Measurements from ENCODE around the gene ANXA8. TPM values are rescaled to one million over a fixed set of nuclear protein-coding genes. Genes with fewer than 3 reads are reported as not detected.

Gene ANXA8
- total RNA-seq, 1 experiment from 2014 or later, result not detected

DNA sequence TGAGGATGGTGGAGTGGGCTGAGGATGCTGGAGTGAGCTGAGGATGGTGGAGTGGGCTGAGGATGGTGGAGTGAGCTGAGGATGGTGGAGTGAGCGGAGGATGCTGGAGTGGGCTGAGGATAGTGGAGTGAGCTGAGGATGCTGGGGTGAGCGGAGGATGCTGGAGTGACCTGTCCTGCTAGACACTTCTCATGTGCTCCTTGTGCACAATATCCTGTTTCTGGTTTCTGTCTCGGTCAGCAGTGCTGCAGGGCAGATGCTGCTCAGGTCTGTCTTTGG, 29.2 kb downstream of the ANXA8 start:
- TF ChIP-seq, protein P1, sequence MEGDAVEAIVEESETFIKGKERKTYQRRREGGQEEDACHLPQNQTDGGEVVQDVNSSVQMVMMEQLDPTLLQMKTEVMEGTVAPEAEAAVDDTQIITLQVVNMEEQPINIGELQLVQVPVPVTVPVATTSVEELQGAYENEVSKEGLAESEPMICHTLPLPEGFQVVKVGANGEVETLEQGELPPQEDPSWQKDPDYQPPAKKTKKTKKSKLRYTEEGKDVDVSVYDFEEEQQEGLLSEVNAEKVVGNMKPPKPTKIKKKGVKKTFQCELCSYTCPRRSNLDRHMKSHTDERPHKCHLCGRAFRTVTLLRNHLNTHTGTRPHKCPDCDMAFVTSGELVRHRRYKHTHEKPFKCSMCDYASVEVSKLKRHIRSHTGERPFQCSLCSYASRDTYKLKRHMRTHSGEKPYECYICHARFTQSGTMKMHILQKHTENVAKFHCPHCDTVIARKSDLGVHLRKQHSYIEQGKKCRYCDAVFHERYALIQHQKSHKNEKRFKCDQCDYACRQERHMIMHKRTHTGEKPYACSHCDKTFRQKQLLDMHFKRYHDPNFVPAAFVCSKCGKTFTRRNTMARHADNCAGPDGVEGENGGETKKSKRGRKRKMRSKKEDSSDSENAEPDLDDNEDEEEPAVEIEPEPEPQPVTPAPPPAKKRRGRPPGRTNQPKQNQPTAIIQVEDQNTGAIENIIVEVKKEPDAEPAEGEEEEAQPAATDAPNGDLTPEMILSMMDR (conservative IDR thresholded peaks at IDR 0.05; ENCODE audit: low read depth, low read length), result no peak
- TF ChIP-seq EZH2 (IDR thresholded peaks at IDR 0.05; ENCODE audit: borderline replicate concordance, low read depth, low read length, poor library complexity, severe bottlenecking), result no peak
- H3K27me3 ChIP-seq (replicated peaks; ENCODE audit: insufficient read depth, low read depth, low read length, poor library complexity), result no peaks in the 10 kb centered on the region
- POLR2A ChIA-PET (ENCODE audit: low non-redundant PET), result no interaction called here
- CTCF ChIA-PET, result no interaction called here
- H3K4me1 ChIP-seq (ENCODE audit: insufficient read depth, low read length, poor library complexity, severe bottlenecking), result no peaks in the 10 kb centered on the region
- no peak for DNase-seq (ENCODE audit: low spot score)
- intact Hi-C loops (cut with micrococcal nuclease; ENCODE audit: unreplicated experiment), result no loop called here
- no peaks in the 10 kb centered on the region for H3K36me3 ChIP-seq (ENCODE audit: insufficient read depth, low read length, poor library complexity, severe bottlenecking)
- BruUV-seq (replicated peaks), result no TSS peak
- H3K4me3 ChIP-seq (ENCODE audit: low read depth, low read length, poor library complexity, severe bottlenecking), result no peak overlapping the region
- no peak overlapping the region for H3K27ac ChIP-seq (ENCODE audit: low read depth, low read length, poor library complexity, severe bottlenecking)
- H3K9me3 ChIP-seq (ENCODE audit: low read depth, low read length, poor library complexity, severe bottlenecking), result no peaks in the 10 kb centered on the region

DNA sequence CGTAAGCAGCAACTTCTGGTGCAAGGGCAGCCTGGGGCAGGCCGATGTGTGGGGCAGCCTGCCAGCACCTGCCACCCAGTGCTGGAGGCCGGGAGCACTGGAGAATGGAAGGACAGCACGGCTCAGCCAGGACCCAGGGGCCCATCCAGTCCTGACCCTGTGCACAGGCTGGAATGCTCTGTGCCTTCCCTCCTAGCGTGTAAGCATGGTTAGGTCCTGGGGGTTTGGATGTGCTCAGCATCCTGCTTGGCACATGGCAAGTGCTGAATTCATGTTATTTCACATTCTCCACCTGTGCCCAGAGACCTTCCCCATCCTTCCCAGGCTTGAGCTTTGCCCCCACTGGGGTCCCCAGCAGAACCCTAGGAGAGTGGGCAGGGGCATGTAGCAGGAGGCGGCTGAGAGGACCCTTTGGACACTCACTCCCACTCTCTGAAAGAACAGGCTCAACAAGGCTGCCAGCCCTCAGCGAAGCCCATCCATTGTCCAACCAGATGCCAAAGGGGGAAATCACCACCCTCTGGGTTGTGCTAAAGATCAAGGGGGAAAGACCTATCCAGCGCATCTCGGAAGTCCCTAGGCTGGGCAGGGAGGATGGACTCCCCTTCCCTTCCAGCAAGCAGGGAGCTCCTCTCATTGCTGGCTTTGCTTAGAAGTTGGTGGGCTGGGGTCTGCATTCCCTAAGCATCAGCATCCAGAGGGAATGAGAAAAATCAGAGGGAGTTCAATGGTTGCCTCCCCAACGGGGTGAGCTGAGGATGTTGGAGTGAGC, 29.7 kb downstream of the ANXA8 start:
- no TSS peak for BruUV-seq (replicated peaks)
- no peaks in the 10 kb centered on the region for H3K4me1 ChIP-seq (ENCODE audit: insufficient read depth, low read length, poor library complexity, severe bottlenecking)
- no peak for DNase-seq (ENCODE audit: low spot score)
- TF ChIP-seq EZH2 (IDR thresholded peaks at IDR 0.05; ENCODE audit: borderline replicate concordance, low read depth, low read length, poor library complexity, severe bottlenecking), result no peak
- TF ChIP-seq, protein P1 (conservative IDR thresholded peaks at IDR 0.05; ENCODE audit: low read depth, low read length), result no peak
- H3K9me3 ChIP-seq (ENCODE audit: low read depth, low read length, poor library complexity, severe bottlenecking), result no peaks in the 10 kb centered on the region
- H3K4me3 ChIP-seq (ENCODE audit: low read depth, low read length, poor library complexity, severe bottlenecking), result no peak overlapping the region
- H3K27me3 ChIP-seq (replicated peaks; ENCODE audit: insufficient read depth, low read depth, low read length, poor library complexity), result no peaks in the 10 kb centered on the region
- CTCF ChIA-PET, result no interaction called here
- POLR2A ChIA-PET (ENCODE audit: low non-redundant PET), result no interaction called here
- H3K36me3 ChIP-seq (ENCODE audit: insufficient read depth, low read length, poor library complexity, severe bottlenecking), result no peaks in the 10 kb centered on the region
- intact Hi-C loops (cut with micrococcal nuclease; ENCODE audit: unreplicated experiment), result no loop called here
- H3K27ac ChIP-seq (ENCODE audit: low read depth, low read length, poor library complexity, severe bottlenecking), result no peak overlapping the region

DNA sequence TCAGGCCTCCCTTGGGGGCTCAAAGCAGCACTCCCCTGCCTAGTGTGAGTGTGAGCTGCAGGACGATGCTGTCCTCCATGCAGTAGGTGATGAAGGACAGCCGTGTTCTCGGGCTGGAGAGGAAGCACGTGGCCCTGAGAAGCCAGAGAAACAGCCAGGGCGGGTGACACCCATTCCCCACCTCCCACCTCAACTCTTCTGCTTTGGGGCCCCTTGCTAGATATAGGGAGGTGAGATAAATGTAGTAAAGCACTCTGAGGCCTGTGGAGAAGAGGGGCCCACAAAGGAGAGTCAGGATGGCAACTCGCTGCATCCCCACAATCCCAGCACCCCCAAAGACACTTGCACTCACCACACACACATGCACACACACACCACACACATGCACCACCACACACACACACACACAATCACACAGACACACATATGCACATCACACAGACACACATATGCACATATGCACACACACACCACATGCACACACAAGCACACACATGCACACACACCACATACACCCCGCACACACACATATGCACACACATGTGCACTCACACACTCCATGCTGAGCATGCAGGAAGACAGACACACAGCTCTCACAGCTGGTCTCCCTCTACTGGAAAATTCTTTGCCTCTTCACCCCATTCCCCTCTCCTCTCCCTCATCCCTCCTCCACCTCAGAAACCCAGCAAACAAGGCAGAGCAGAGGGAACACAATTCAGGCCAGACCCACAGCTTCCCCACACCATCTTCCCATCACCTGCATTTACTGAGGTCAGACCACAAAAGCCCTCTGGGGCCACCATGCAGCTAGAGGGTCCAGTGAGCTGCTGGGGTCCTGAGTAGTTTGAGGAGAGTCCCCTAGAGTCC, 30.5 kb downstream of the ANXA8 start:
- no peaks in the 10 kb centered on the region for H3K9me3 ChIP-seq (ENCODE audit: low read depth, low read length, poor library complexity, severe bottlenecking)
- no peak overlapping the region for H3K27ac ChIP-seq (ENCODE audit: low read depth, low read length, poor library complexity, severe bottlenecking)
- no peaks in the 10 kb centered on the region for H3K4me1 ChIP-seq (ENCODE audit: insufficient read depth, low read length, poor library complexity, severe bottlenecking)
- POLR2A ChIA-PET (ENCODE audit: low non-redundant PET), result no interaction called here
- no peaks in the 10 kb centered on the region for H3K36me3 ChIP-seq (ENCODE audit: insufficient read depth, low read length, poor library complexity, severe bottlenecking)
- TF ChIP-seq, protein P1 (conservative IDR thresholded peaks at IDR 0.05; ENCODE audit: low read depth, low read length), result no peak
- no peak for TF ChIP-seq EZH2 (IDR thresholded peaks at IDR 0.05; ENCODE audit: borderline replicate concordance, low read depth, low read length, poor library complexity, severe bottlenecking)
- no peak overlapping the region for H3K4me3 ChIP-seq (ENCODE audit: low read depth, low read length, poor library complexity, severe bottlenecking)
- intact Hi-C loops (cut with micrococcal nuclease; ENCODE audit: unreplicated experiment), result no loop called here
- no TSS peak for BruUV-seq (replicated peaks)
- H3K27me3 ChIP-seq (replicated peaks; ENCODE audit: insufficient read depth, low read depth, low read length, poor library complexity), result no peaks in the 10 kb centered on the region
- CTCF ChIA-PET, result no interaction called here
- DNase-seq (ENCODE audit: low spot score), result no peak
